A673 (cell line): ENCODE data around the gene ERC1.

Experiments used
- EZH2 ChIP-seq: fragments of 200-600 bp; sonication (generic); IDR thresholded peaks from 2 replicates; pipeline ENCODE4 v1.6.1; 2017; ENCODE audit warnings: borderline replicate concordance, low read depth, mild to moderate bottlenecking, mixed read lengths, antibody characterized with exemption, low read length; ENCODE audit not compliant: poor library complexity, severe bottlenecking
- TF ChIP-seq, protein P1 (sequence below): fragments of 300-800, 200-600 bp; sonication (generic); conservative IDR thresholded peaks from 2 replicates; pipeline ENCODE4 v1.5.1; 2017; ENCODE audit warnings: low read depth, mild to moderate bottlenecking, antibody characterized with exemption, low read length, moderate library complexity, mixed read lengths

GRCh38 chr12:1434296-1434955 is 443.4 kb downstream of the ERC1 start:
- TF ChIP-seq, protein P1, sequence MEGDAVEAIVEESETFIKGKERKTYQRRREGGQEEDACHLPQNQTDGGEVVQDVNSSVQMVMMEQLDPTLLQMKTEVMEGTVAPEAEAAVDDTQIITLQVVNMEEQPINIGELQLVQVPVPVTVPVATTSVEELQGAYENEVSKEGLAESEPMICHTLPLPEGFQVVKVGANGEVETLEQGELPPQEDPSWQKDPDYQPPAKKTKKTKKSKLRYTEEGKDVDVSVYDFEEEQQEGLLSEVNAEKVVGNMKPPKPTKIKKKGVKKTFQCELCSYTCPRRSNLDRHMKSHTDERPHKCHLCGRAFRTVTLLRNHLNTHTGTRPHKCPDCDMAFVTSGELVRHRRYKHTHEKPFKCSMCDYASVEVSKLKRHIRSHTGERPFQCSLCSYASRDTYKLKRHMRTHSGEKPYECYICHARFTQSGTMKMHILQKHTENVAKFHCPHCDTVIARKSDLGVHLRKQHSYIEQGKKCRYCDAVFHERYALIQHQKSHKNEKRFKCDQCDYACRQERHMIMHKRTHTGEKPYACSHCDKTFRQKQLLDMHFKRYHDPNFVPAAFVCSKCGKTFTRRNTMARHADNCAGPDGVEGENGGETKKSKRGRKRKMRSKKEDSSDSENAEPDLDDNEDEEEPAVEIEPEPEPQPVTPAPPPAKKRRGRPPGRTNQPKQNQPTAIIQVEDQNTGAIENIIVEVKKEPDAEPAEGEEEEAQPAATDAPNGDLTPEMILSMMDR, result no peak
- no peak for TF ChIP-seq EZH2
